Left colon (tissue), 2 donors: ENCODE data around the gene GNG7. TPM values are rescaled to one million over a fixed set of nuclear protein-coding genes. Genes with fewer than 3 reads are reported as not detected.
"Not testable (repeated sequence)": the region's sequence is repeated elsewhere in the genome, so short reads cannot be mapped to it uniquely, and the experiment has no call there.

ENCODE experiments used
- ATAC-seq: fragments of 200-7000 bp; cut with Tn5 transposase; one replicate; pipeline ENCODE4 v1.9.1; 2020; ENCODE audit warnings: mild to moderate bottlenecking, moderate library complexity
- DNase-seq, 2 donors: peaks; one replicate each; pipeline ENCODE4 v3.0.0-alpha.2; 2020
- intact Hi-C, 2 donors: fragments of 100-400 bp; cut with DNase I in 1 of 2; cut with micrococcal nuclease in 1 of 2; formaldehyde crosslinking; loops; one replicate each; pipeline versions ENCODE4 v1.11.2 to v1.14.0; 2022; cut with DNase I, micrococcal nuclease
- total RNA-seq, 2 donors: library from RNA; stranded (reverse); fragmentation: NEBNext Ultra II Directional; extraction: Animal tissue kit (Norgen Biotek cat#: 25700); gene quantifications; one replicate each; pipeline ENCODE4 v1.2.1, GENCODE V29; 2021
- donor health status: DM: no; HTN: no; CAD: no.
- donor health status: DM: yes; HTN: yes; CAD: no.

The GNG7 gene
- total RNA-seq, 2 donors from 2014 or later = 1.4 to 5.3 TPM

- ATAC-seq (no peak), DNase-seq (no peak)
- intact Hi-C loops = no loop called here
Measured at GRCh38 chr19:2653218-2653617, 49.3 kb downstream of the GNG7 start.

GRCh38 chr19:2652504-2653099, 49.9 kb downstream of the GNG7 start:
- intact Hi-C loops = no loop called here
- DNase-seq = no peak
- ATAC-seq = no peak

- DNase-seq, ATAC-seq, intact Hi-C loops: not testable (repeated sequence)
Measured at GRCh38 chr19:2651002-2651733, 51.3 kb downstream of the GNG7 start.

- ATAC-seq = no peak
- intact Hi-C loops = no loop called here
- DNase-seq = no peak
Measured at GRCh38 chr19:2650515-2650914, 52.0 kb downstream of the GNG7 start.

GRCh38 chr19:2648528-2648937, 54.0 kb downstream of the GNG7 start:
- peak; percentile 99 for ATAC-seq
- DNase-seq = peak; percentile 62 to 83
- intact Hi-C loops = loop anchor here (5.0 kb wide), 2 partner anchors 99 to 114 kb away; no protein-coding TSS in a partner anchor

GRCh38 chr19:2648099-2648498, 54.4 kb downstream of the GNG7 start:
- DNase-seq (no peak), ATAC-seq (peak; percentile 11)
- intact Hi-C loops = loop anchor here (5.0 kb wide), 2 partner anchors 99 to 114 kb away; no protein-coding TSS in a partner anchor

- intact Hi-C loops = loop anchor here (5.0 kb wide), 2 partner anchors 100 to 115 kb away; no protein-coding TSS in a partner anchor
- DNase-seq (no peak), ATAC-seq (no peak)
Measured at GRCh38 chr19:2646866-2647535, 55.5 kb downstream of the GNG7 start.

- DNase-seq (no peak), ATAC-seq (no peak)
- intact Hi-C loops = loop anchor here (5.0 kb wide), 2 partner anchors 101 to 116 kb away; no protein-coding TSS in a partner anchor
Measured at GRCh38 chr19:2645826-2646225, 56.7 kb downstream of the GNG7 start.

GRCh38 chr19:2643123-2643737, 59.3 kb downstream of the GNG7 start:
- DNase-seq, intact Hi-C loops, ATAC-seq: not testable (repeated sequence)

GRCh38 chr19:2641332-2641698, 61.2 kb downstream of the GNG7 start:
- no peak for DNase-seq
- ATAC-seq = no peak
- intact Hi-C loops = no loop called here

- no peak for ATAC-seq
- intact Hi-C loops = no loop called here
Measured at GRCh38 chr19:2640563-2641331, 61.7 kb downstream of the GNG7 start.

GRCh38 chr19:2639999-2640398, 62.5 kb downstream of the GNG7 start:
- DNase-seq (no peak), ATAC-seq (no peak)
- intact Hi-C loops = loop anchor here in 1 of 2 donors (10.0 kb wide), 1 partner anchor 715 kb away; no protein-coding TSS in a partner anchor

More at GRCh38 chr19:2640563-2641331, 61.7 kb downstream of the GNG7 start:
- no peak for DNase-seq

- intact Hi-C loops = loop anchor here in 1 of 2 donors (10.0 kb wide), 1 partner anchor 714 kb away; no protein-coding TSS in a partner anchor
- no peak for DNase-seq
- no peak for ATAC-seq
Measured at GRCh38 chr19:2638417-2638940, 64.0 kb downstream of the GNG7 start.

GRCh38 chr19:2636897-2637683, 65.4 kb downstream of the GNG7 start:
- DNase-seq = peak in 1 of 2 donors; percentile 71
- ATAC-seq = peak; percentile 73
- intact Hi-C loops = loop anchor here in 1 of 2 donors (10.0 kb wide), 1 partner anchor 712 kb away; no protein-coding TSS in a partner anchor

- DNase-seq (no peak), ATAC-seq (no peak)
- intact Hi-C loops = loop anchor here in 1 of 2 donors (10.0 kb wide), 1 partner anchor 712 kb away; no protein-coding TSS in a partner anchor
Measured at GRCh38 chr19:2636141-2636896, 66.2 kb downstream of the GNG7 start.

- no peak for DNase-seq
- intact Hi-C loops = loop anchor here in 1 of 2 donors (10.0 kb wide), 1 partner anchor 710 kb away; no protein-coding TSS in a partner anchor
- ATAC-seq = no peak
Measured at GRCh38 chr19:2634960-2635359, 67.5 kb downstream of the GNG7 start.
